GM21360 (cell line): Measurements from ENCODE around the gene DDX17.
"Not testable (repeated sequence)": the region's sequence is repeated elsewhere in the genome, so short reads cannot be mapped to it uniquely, and the experiment has no call there.

ENCODE experiments used
- ATAC-seq: cut with Tn5 transposase; IDR thresholded peaks from one replicate; pipeline ENCODE4 v1.9.1; 2021; ENCODE audit warnings: mild to moderate bottlenecking, moderate library complexity; ENCODE audit not compliant: unreplicated experiment

DDX17 gene

DNA sequence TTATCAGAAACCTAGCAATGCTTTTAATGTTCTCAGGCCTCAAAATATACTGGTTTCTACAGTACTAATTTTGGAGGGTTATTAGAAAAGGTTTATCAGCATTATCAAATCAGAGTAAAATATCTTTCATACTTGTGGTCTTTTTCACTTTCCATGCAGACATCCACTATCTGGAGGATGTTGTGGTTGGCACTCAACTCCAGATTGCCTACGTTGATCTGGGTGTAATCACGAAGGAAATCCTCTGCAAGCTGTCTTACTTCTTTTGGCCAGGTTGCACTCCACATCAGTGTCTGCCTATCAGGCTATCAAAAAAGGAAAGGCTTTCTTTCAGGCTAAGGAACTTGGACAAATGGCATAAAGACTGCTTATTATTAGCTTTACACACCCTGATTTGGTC is 11.6 kb downstream of the DDX17 start:
- ATAC-seq, result no peak

DNA sequence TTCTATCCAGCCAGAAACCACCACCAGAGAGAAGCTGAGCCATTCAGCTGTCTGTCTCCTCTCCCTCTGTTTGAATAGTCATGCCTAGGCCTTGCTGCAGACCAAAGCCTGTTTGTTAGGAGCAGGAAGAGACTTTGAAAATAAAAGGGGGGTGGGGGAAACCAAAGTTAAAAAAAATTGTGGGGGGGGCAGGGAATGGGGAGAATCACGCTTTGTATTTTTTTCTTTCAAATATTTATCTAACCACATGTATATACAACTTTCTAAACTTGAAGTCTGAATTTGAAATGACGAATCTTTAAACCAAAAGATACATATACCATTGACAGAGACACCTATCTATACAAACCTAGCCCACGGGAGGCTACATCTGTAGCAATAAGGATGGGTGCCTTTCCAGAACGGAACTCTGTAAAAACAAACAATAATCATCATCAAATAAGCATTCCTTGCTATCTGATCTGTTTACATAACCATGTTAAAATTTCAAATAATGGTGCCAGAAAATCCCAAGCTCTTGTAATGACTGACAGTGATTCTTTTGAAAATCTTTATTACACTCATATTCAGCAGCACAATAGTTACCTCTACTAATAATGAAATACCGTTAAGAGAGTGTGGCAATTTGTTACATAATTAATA is 14.3 kb downstream of the DDX17 start:
- no peak for ATAC-seq

DNA sequence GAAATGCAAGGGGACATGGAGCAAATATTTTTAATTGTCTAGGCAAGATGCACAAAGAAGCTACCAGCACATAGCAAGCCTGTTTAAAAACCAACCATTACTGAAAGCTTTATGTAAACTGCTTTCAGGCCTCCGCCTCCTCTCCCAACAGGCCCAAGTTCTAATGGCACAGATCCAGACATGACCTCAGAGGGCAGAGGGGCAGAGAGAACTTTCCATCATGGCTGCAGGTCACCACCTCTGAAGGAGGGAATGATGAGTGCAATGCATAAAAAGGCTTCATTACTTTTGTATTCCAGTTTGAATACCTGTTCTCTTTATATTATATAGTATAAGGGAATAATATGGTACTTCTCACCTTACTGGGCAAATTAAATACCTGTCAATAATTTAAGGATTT is 15.2 kb downstream of the DDX17 start:
- ATAC-seq, result no peak

DNA sequence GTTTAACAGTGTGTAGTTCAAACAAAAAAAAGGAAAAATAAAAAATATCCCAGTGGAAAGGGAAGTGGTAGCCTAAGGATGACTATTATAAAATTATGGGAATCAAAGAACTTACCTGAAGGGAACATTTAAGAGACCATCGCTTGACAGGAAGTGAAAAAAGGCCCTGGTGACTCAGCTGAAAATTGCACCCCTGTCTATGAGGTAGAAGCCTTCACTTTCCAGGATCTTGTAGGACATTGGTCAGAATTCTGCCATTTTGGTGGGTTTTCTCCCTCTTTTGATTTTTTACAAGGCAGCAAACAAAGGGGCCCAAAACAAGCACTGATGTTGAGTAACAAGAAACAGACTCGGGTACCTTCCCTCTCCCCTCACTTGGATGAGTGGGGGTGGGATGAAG is 15.6 kb downstream of the DDX17 start:
- no peak for ATAC-seq

DNA sequence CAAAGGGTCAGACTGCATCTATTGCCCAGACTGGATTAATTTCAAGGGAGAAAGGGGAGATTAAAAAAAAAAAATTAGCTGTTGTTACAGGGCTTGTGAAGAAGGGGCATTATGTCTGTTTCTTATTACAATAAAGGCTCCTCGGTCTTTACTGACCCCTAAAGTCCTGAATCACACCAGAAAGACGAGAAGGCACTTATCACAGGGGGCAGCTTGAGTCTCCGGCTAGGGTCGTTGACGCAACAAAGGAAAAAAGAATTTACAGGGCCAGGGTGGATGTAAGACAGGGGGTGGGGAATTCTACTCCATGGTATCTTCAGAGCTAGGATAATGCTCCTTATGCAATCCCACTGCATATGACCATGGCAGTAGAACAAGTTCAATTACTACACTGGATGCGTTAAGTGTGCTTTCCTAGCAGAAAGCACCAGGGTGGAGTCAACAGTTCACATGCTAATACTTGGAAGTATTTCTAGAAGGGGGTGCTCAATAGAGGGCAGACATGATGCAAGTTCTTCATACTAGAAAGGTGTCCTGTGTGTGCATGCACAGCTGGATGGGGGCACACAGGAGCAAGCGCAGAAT is 16.5 kb downstream of the DDX17 start:
- ATAC-seq, result no peak

DNA sequence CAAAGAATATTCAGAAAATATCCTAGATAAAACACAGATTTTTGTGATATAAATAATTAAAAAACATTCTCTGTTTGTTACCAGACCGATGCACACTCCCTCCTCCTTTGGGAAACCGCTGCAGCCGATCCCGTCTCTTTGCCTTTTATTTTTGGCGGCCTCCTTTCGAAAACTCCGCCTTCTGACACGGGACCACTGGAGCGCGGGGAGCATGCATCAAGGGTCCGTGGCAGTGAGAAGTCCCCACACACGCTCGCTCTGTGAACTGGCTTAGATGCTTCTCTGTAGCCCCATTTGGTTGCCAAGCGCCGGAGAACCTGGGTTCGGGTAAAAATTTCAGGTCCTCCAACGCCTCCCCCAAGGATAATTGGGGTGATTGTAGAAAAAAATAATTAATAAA is 17.0 kb downstream of the DDX17 start:
- no peak for ATAC-seq

DNA sequence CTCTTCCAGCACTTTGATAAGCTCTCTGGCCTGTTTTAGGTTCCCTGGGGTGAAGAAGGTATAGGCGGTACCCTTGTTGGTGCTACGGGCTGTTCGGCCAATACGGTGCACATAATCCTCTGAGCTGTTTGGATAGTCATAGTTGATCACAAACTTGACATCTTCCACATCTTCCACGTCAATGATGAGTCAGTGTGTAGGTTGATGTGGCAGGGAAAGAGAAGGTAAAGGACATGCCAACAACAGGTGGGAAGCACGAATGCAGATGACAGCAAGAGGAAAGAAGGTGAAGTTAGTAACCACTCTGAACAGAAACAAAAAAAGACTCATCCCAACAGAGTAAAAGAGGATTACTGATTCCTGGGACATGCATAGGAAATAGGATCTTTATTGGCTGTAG is 18.2 kb downstream of the DDX17 start:
- no peak for ATAC-seq

DNA sequence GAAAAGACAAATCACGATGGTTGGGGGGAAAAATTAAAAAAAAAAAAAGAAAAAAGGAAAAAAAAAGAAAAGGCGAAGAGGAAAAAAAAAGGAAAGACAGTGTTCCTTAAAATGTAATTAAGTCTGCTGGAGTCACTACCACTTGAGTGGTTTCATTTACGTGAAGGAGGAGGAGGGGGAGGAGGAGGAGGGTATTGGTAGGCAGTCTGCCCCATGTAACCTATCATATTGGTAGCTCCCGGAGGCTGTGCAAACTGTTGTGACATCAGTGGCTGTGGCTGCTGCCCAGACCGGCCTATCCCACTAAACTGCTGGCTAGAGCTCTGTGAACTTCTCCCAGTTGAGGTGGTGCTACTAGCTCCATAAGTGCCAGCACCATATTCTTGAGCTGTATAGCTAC is 20.3 kb downstream of the DDX17 start:
- ATAC-seq, result no peak

DNA sequence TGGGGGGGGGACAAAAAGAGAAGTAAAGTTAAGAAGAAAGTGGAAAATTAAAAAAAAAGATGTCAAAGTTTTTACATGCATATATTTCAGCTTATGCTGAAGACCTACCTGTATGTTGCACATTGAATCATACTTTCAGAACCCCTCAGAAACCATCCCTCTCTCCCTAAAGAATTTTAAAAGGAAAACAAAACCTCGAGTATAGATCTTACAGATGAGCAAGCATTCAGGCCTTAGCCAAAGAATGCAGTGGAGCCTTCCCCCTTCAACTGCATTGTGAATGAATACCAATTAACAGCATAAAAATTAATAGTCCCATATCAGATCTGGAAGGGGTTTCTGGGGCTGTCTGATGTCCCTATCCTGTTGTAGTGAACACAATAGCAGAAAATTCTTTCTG is 21.9 kb downstream of the DDX17 start:
- ATAC-seq, result no peak

DNA sequence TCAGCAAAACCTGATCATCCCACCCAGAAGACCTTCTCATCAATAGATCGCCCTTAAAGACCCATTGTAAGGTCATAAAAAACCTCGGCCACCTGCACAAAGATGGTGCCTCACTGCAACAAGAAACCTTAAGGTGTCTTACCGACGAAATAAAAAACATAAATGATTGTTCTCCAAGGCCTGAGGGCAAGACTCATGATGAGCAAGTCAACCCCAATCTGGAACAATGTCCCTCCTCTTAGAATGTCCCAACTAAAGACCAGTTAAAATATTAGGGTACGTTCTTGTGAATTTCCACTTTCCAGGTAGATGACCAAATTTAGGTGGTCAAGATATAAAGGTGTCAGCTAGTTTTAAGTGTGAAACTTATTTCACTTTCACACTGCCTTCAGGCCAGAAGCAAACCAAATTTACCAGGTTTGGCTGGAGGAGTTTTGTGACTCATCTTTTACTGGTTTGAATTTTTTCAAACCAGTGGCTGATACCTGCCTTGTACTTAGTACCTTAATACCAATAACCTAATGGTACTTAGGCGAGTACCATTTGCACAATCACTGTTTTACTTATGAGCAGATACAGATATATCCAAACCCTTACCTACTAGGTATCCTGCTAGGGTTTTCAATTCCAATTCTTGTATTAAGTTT is 23.3 kb downstream of the DDX17 start:
- ATAC-seq, result no peak

DNA sequence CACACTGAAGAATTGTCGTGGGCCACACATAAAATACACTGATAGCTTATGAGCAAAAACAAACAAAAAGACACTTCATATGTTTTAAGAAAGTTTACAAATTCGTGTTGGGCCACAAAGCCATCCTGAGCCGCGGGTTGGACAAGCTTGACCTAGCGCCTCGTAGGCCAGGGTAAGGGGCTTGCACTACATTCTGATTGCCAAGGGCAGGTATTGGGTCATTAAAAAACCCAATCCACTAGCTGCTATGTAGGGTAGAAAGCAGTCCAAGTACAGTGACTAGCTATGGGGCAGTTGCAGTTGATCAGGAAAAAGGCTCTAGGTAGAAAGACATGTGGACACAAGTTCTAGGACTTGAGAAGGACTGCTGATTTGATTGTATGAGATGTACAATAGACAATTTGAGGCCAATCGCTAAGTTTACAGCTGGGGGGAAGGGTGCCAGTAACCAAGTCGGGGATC is 24.2 kb downstream of the DDX17 start:
- no peak for ATAC-seq

DNA sequence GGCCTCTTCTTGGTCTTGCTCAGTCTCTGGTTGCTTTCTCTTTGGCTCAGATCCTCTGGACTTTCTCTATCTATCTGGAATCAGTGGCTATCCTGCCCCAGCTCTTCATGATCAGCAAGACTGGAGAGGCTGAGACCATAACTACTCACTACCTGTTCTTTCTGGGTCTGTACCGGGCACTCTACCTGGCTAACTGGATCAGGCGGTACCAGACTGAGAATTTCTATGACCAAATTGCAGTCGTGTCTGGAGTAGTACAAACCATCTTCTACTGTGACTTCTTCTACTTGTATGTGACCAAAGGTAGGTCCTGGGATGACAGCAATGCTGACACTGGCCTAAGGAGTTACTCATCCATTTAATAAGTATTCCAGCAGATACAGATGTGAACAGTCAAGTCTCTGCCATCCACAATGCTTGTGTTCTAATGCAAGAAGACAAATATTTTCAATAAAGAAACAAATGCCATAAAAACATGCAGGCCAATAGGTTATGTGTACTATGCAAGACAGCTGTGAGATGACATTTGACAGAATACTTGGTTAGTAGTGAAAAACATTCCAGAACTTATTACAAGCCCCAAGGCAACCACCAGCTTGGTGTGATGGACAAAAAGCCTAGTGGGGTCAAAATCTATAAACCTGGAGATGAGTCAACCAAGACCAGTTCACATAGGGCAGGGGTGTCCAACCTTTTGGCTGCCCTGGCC is 24.8 kb downstream of the DDX17 start:
- no peak for ATAC-seq

DNA sequence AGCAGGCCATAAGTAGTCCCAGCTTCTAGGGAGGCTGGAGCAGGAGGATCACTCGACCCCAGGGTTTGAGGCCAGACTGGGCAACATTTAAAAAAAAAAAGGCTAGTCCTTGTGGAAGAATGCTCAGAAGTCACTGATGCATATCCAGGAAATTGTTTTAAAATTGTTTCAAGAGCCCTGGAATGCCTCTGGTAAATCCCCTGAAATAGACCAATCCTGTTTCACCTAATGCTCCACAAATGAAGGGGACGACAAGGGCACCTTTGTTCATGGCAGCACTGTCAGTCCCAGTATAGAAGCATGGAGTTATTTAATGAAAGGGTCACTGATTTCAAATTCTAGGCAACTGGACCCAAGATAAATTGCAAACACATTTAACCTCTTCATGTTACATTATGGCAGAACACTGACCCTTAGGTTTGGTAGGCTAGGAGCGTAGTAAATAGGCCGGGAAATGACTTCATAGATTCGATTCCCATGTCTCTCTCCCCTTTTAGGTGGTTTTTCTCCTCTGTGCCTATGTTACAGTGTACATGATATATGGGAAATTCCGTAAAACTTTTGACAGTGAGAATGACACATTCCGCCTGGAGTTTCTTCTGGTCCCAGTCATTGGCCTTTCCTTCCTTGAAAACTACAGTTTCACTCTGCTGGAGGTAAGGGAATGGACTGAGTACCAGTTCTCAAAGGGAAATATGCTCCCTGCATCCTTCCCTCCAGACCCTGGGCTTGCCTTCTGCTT is 26.8 kb downstream of the DDX17 start:
- no peak for ATAC-seq

DNA sequence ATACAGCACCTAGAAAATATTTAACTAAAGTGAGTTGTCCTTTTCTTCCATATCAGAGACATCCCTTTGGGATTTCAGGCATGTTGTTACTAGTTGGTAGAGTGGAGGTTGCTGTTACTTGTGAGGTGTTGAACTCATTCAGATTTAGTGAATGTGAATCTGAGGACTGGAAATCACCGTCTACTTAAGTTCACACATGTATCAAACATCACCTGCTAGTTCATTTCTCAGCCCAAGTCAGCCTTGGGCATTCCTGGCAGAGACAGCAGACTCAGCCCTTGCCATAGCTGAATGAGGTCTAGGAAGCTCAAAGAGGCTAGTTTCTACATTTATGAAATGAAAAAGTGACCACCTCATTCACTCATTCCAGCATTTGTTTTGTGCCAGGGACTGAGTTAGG is 28.5 kb downstream of the DDX17 start:
- ATAC-seq, result no peak

DNA sequence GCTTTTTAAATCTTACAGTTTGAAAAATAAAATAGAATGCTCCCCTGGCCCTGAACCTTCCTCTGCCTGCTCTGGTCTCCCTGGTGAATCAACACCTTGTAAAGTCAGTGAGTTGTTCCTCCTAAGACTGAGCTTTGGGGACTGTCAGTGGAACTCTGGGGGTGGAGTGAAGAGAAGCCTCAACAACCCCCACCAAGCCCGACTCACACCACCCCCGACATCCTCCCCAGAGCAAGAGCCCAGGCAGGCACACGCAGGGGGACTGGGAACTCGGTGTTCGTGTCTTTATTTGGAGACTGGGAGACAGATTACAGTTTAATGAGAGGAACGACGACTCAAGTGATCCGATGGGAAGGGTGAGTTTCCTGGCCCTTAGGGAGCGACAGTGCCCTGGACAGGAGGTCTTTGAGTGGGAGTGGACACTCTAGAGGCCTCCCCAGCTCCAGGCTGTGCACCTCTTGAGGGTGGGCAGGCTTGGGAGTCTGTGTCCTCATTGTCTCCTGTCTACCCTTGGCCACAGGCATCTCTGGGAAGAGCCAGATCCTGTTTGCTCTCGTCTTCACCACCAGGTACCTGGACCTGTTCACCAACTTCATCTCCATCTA is 32.0 kb downstream of the DDX17 start:
- ATAC-seq, result no peak

DNA sequence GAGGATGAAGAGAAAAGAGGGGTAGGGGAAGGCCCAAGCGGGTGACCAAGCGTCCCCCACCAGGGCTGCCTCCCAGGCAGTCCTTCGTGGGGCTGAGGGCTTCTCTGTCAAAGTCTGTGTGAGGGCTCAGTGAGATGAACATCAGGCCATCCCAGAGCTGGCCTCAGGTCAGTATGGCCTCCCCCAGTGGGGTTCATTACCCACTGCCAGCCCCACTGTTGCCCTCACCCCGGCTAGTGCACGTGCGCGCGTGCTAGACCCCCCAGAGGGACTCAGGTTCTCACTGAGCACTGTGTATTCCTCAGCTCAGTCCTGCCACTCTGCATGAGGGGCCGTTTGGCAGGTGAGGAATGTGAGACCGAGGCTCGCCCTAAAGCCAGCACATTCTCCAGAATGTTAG is 34.9 kb downstream of the DDX17 start:
- ATAC-seq, result no peak

DNA sequence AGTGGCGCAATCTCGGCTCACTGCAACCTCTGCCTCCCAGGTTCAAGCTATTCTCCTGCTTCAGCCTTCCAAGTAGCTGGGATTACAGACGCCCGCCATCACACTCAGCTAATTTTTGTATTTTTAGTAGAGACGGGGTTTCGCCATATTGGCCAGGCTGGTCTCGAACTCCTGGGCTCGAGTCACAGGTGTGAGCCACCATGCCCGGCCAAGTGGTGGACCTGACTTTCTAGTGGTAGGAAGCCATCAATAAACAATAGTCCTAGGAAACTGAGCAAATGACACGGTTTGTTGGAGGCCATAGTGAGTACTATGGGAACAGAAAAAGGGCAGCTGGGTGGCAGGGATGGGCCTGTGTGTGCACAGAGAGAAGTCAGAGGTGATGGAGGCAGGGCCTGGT is 35.9 kb downstream of the DDX17 start:
- not testable (repeated sequence) for ATAC-seq

DNA sequence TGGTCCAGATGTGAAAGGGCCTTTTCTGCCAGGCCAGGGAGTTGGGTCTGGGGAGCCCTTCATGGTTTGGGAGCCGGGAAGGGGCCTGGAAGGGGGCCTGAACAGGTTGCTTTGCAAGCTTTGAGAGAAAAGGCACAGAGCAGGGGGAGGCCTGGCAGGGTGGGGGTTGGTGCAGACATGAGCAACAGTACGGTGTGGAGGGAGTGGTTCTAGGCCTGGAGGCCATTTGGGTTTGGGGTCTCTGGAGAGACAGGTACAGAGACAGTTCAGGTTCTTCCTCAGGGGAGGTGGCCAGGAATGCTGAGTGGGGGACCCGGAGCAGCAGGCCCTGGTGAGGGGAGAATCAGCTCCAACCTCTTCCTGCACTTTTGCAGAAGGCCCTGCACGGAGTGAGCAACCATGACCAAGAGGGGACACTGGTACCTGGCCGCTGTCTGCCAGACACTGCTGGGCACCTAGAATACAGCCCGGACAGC is 36.8 kb downstream of the DDX17 start:
- ATAC-seq, result no peak

DNA sequence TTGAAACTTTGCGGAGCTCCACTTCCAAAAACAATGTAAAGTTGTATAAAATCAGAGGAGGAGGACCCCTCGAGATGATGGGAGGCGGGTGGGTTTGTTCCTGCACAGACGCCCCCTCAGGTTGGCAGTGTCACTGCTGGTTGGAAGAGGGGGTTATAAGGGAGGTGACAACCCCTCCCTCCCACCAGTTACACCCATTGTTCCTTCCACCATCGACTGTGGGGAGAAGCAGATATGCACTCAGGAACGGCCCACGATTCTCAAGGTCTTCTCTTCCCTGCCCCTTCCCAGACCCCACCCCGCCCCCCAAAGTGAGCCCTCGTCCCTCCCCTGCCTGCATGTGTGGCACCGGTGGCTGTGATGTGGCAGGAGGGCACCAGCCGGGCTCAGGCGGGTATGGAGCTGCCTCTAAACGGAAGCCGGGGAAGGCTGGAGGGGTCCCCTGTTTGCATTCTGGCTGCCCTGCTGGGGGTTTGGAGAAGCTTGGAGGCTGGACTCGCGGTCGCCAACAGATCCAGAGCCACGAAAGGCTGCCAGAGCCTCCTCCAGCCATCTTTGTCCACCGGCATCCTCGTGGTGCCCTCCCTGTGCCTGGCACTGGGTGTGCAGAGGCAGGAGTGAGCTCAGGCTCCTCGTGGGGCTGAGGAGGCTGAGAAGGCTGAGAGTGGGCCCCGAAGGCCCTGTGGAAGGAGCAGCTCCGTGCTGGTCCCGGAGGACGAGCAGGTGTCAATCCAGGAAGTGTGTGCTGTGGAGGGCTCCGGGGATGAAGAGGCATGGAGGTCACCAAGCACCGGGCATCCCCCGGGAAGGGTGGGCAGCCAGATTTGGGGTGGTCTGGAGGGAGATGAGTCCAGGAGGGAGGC is 37.4 kb downstream of the DDX17 start:
- no peak for ATAC-seq
